Middle frontal gyrus (tissue), 1 donor: ENCODE results near the gene TTLL1.
"Not testable (repeated sequence)": the region's sequence is repeated elsewhere in the genome, so short reads cannot be mapped to it uniquely, and the experiment has no call there.

ENCODE experiments used
- DNase-seq: peaks from one replicate; pipeline ENCODE4 v3.0.0-alpha.2; 2015; ENCODE audit warnings: low spot score; ENCODE audit errors: extremely low spot score

Gene TTLL1

DNA sequence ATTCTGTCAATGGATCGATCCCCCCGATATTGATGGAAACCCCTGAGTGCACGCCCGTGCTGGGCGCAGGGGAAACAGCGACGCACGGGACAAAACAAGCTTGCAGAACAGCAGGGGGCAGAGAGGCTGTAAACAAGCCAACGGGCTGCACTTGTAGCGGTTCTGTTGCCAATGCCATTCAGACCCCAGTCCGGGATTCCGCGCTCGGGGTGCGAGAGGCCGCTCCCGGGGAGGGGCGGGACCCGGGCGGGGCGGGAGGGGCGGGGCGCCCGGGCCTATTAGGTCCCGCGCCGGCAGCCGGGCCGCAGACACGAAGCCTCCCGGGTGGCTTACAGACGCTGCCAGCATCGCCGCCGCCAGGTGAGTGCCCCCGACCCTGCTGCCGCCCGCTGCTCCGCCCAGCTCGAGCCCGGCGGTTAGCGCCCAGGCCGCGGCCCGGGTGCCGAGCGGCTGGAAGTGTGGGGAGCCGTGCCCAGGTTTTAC lies 21.3 kb upstream of the TTLL1 start, which contains the start of gene BIK:
Gene BIK, plus strand, starts transcription at position 307 of the 483 bp plus-strand sequence. CDS start 13,273 bp downstream, outside the sequence.
- no peak for DNase-seq

DNA sequence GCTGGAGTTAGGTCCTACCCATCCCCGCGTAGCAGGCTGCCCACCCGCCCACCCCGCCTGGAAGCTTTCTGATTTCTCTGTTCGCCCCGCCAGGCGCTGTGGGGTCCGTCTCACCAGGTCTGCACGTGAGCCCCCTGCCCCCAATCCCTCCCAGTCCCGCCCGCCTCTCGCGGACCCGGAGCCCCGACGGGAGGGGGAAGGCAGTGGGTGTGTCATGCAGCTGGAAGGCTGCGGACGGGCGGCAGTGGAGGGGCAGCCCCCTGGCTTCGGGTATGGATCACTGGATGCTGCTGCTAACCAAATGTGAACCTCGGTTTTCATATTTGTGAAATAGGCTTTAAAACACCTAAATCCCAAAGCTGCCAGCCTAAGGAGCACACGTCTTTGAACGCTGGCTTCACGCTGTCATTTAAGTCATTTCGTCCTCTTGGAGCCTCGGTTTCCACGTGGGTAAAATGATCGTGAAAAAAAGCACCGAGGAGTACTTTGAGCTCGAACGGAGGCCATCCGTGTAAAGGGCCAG lies 20.8 kb upstream of the TTLL1 start:
- DNase-seq, result no peak

DNA sequence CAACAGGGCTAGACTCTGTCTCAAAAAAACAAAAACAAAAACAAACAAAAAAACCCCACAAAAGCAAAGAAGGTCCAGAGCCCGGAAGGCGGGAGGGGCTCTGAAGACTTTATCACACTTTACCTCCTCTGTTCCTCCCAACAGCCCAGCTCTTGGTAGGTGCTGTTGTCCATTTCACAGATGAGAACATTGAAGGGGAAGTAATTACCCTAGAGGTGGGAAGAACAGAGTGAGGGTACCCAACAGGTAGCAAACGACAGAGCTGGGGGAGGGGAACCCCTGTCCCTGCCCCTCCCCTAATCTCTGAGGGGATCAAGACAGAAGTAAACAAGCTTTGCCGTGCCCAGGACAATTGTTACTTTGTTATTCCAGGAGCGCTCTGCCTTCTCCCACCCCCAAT lies 20.3 kb upstream of the TTLL1 start:
- no peak for DNase-seq

DNA sequence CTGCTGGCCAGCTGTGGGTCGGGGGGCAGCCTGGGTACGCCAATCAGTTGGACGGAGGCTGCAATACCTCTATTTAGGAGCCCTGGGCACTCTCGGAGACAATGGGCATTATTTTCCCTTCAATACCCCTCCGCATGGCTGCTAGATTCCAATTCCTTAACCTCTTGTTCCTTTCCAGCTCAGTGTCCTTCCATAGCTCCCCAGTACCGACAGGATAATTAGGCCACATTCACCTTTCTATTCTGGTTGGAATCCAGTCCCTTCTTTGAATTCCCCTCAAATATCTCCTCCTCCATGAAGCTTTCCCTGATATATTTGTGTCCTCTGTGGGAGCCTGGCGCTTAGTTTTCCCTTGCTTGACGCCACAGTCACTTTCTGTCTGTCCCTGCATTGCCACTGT lies 17.1 kb upstream of the TTLL1 start:
- no peak for DNase-seq

DNA sequence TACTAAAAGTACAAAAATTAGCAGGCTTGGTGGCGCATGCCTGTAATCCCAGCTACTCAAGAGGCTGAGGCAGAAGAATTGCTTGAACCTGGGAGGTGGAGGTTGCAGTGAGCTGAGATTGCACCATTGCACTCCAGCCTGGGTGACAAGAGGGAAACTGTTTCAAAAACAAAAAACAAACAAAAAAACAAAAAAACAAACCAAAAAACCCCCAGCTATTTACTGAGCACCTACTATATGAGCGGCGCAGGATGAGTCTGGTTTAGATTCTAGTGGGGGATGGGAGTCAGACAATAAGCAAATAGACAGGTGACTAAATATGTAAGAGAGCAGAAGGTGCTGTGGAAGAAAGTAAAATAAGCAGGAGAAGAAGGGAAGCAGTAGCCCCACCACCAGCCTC lies 15.8 kb upstream of the TTLL1 start:
- DNase-seq, result not testable (repeated sequence)

DNA sequence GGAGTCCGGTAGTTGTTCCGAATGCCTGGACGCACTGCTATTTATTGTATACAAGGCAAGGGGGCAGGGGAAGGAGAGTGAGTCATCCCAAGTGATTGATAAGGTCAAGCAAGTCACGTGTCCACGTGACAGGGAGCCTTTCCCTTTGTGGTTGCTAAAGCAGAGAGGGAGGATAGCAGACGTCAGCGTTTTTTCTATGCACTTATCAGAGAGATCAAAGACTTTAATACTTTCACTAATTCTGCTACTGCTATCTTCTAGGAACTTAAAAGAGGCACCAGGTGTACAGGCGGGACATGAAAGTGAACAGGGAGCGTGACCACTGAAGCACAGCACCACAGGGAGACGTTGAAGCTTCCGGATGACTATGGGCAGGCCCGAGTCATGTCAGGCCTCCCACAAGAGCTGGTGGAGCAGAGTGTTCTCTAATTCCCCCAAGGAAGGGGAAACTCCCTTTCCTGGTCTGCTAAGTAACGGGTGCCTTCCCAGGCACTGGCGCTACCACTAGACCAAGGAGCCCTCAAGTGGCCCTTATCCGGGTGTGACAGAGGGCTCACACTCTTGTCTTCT lies 14.9 kb upstream of the TTLL1 start:
- DNase-seq, result not testable (repeated sequence)

DNA sequence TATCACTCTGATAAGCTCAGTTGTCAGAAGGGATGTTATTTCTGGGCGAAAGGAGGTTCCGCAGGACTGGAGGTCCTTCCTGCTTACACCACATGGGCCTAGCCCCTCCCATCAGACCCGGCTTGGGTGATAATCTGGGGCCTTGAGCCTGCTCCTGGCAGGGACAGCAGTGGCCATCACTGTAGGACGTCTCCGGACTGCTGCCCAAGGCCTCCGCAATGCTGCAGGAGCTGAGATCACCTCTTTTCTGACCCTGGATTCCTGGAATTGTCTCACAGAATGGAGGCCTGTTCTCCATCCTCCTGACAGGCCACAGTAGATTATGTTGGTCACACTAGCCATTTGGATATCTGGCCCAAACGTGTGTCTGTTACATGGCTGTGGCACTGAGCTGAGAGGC lies 12.1 kb upstream of the TTLL1 start:
- no peak for DNase-seq

DNA sequence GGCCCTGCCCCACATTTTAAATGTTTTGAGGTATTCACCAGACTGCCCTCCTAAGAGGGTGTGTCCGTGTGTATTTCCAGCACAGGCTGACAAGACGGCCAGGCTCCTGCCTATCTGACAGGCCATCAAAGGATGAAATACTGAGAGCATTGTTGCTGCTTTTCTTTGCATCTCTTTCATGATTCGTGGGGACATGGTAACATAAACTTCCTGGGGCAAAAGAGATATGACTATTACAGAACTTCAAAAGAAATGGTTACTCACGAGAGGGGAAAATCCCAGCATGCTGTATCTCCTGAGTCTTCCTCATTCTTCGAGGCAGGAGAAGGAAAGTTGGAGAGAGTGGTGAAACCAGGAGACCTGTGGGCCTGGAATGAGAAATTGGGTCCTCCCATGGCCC lies 11.0 kb upstream of the TTLL1 start:
- no peak for DNase-seq

DNA sequence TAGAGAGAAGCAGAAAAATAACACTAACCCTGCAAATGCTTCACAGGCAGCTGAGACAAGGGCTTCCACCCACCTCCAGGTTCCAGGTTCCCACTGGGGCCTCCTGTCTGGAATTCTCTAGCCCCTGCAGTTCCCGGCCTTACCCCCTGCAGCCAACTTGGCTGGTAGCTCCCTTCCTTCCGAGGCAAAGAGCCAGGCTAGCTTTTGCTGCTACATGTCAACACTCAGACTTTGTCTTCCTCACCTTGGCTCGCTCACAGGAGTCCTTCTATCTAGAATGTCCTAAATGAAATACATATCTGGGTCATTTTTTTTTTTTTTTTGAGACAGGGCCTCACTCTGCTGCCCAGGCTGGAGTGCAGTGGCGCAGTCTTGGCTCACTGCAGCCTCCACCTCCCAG lies 9.9 kb upstream of the TTLL1 start:
- no peak for DNase-seq

DNA sequence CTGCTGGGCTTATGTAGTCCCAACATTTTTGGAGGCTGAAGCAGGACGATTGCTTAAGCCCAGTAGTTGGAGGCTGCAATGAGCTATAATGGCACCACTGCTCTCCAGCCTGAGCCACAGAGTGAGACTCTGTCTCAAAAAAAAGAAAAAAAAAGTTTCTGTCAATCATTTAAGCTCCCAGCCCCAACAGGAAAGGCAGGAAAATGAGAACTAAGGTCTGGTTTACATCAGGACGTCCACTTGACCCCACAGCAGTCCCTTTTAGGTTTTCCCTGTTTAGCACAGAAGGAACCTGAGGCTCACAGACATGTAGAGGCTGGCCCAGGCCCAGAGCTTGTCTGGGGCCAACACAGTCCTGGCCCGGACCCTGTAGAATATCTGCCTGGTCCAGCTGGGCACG lies 9.2 kb upstream of the TTLL1 start:
- DNase-seq, result no peak

DNA sequence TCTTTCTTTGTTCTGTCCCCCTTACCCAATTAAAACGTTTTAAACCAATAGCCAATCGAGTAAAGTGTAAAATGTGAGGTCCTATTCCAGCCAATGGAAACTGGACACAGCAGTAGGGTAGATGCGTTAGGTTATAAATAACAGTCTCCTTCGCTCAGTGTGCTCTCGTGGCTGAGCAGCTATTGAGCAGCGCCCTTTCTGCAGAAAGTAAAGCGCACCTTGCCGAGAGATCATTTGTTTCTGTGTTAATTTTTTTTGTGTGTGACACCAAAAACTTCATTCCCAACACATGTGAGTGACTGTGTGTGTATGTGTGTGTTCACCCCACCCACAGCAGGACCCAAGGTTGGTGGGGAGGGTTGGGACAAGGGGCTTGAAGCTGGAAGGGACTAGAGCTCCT lies 7.2 kb upstream of the TTLL1 start:
- DNase-seq, result no peak

DNA sequence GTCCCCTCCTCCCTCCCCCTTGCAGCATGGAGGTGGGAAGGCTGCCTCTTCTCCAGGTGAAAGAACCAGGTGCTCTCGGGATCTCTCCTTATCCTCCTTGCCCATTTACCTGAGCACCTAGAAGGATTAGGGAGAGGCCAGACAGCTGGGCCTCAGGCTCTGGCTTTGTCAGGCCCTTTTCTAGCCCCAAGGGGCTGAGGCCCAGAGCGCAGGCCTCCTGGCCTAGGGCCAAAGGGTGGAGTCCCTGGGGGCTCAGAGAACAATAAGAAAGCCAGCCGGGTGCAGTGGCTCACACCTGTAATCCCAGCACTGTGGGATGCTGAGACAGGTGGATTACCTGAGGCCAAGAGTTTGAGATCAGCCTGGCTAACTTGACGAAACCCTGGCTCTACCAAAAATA lies 5.4 kb upstream of the TTLL1 start:
- DNase-seq, result no peak

DNA sequence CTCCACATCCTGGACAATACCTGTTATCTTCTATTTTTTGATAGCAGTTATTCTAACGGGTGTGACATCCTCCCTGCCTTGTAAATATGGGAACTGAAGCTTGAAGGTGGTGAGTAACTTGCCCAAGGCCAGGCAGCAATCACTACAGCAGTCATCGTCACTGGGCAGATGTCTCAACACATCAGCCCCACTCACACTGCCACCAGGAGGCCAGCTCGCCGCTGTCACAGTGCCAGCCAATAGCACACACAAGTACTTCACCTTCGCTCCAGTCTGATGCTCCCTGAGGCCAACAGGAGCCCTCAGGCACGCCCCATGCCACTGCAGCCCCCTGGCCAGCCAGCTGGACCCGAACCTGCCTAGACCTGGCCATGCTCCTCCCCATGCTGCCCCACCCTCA lies 4.9 kb upstream of the TTLL1 start:
- DNase-seq, result no peak

DNA sequence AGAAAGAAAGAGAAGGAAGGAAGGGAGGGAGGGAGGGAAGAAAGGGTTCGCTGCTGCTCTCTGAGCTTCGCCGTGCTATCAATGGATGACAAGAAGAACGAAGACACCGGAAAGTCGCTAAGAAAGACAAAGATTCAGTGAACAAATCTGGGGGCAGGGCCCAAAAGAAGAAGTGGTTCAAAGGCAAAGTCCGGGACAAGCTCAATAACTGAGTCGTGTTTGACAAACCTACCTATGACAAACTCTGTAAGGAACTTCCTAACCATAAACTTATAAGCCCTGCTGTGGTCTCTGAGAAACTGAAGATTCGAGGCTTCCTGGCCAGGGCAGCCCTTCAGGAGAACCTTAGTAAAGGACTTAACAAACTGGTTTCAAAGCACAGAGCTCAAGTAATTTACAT lies 2.9 kb upstream of the TTLL1 start:
- no peak for DNase-seq

DNA sequence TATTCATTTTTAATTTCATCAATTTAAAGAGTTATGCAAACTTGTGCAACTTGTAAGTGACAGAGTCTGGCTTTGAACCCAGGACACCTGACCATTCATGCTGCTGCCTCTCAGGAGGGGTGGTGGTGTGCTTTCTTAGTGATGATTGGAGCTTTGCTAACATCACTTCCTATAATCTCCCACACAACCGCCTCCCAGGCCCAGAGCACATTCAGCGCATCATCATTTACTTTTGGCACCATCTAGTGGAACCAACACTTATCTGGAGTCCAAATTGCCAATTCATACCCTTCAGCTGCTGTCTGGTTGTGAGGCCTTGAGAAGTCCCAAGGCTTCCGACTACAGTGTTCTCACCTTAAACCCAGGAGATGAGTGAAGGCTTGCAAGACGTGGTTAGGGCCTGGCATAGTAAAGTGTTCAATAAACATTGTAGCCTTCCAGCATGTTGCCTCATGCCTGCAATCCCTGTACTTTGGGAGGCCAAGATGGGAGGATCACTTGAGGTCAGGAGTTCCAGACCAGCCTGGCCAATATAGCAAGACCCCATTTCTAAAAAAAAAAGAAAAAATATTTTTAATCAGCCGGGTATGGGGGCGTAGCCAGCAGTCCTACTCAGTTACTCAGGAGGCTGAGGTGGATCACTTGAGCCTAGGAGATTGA lies 1.1 kb upstream of the TTLL1 start:
- DNase-seq, result peak; percentile 20

DNA sequence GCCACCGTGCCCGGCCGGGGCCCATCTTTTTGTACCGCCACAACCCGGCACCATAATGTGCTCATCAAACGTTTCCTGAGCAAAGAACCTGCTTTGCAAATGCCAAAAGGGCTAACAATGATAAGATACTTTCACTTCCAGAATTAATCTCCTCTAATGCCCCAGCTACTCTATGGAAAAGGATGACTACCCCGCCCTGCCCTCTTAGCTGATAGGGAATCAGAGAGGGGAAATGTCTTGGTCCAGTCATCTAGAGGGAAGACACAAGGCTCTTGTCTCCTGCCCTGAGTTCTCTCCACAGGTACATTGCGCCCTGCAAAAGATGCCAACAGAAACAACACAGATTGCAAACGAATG lies 586 bp downstream of the TTLL1 start:
- no peak for DNase-seq

DNA sequence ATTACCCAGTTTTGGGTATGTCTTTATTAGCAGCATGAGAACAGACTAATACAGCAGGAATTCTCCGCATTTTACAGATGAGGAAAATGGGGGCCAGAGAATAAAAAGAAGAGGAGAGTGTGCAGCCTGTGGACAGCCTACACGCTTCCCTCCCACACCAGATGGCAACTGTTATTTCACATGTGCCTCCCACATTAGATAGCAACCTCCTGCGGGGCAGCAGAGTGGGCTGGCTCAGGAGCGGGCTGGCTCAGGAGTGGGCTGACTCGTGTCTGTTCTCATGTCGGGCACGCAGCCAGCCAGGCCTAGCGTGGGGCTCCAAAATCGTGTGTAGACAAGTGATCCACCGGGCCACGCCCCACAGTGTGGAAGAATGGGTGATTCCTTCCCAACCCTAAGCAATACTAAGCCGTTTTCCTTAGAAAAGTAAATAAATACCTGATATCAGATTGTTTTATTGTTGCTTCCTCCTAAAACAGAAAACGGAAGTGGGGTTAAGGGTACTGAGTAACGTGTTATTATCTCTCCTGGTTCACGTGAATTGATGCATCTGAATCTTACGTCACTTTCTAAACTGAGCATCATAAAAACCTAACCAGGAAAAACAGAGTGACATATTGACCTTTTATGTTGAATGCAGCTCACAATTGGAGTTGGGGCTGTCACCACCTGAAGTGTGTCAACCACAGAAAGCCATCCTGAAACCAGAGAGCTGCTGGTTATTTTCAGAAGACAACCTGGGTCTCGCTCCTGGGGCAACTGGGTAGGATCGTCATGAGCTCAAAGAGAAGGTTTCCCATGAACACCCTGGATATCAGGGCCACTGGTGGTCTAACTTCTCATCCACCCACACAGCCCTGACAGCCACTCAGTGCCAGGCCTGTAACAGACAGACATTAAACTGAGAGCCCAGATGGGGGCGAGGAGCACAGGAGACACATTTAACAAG lies 3.3 kb downstream of the TTLL1 start:
- DNase-seq, result no peak

DNA sequence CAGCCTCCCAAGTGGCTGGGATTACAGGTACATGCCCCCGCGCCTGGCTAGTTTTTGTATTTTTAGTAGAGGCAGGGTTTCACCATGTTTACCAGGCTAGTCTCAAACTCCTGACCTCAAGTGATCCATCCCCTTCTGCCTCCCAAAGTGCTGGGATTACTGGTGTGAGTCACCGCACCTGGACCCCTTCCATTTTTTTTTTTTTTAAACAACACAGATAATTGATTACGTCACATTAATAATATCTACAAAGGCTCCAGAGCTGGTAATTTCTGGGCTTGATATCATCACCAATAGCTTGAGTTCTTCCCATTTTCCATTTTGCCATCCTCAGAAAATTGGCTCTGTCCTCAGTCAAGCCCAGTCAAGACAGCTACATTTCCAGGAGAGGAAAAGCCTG lies 7.2 kb downstream of the TTLL1 start:
- no peak for DNase-seq

DNA sequence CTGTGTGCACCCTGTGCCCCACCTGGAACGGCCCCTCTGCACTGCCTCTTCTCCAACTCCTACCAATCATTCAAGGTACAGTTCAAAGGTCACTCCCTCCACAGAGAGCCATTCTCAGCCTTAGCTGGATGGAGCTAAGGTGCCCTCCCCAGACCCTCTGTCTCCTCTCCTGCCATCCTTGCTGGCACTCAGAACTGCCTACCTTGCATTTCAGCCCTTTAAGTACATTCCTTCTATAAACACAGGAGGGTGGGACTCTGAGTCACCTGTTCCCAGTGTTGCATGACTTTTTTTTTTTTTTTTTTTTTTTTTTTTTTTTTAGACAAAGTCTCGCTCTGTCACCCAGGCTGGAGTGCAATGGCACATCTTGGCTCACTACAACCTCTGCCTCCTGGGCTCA lies 8.6 kb downstream of the TTLL1 start:
- no peak for DNase-seq

DNA sequence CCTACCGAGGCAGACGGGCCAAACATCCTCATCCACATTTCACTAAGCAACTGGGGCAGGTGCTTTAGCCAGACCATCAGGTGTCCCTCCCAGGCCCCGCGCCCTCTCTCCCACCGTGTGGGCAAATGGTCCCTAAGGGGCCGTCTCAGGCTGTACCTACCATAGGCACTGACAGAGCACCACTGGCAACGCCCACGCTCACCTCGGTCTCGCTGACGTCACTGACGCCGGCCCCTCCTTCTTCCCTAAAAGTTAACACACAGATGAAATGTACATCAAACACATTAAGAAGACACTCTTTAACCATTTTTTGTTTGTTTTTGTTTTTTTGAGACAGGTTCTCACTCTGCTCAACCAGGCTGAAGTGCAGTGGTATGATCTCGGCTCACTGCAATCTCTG lies 9.4 kb downstream of the TTLL1 start:
- DNase-seq, result no peak

DNA sequence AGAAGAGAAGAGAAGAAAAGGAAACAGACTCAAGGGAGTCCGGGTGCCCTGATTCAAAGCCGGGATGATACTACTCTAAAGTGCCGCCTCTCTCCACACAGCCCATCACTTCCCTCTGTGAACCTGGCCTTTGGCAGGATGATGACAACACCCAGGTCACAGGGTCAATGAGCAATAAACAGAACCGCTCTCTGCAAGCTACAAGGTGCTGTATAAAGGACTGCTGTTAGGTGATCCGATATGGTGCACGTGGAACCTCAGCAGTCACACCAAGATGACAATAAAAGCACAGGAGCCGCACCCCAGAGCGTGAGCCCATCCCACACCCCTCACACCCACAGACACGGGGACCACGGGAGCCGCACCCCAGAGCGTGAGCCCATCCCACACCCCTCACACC lies 10.7 kb downstream of the TTLL1 start:
- DNase-seq, result no peak
